GM18519 (cell line): Measurements from ENCODE around the gene SVIL.

Experiments
- ATAC-seq: cut with Tn5 transposase; IDR thresholded peaks from one replicate; pipeline ENCODE4 v1.9.1; 2021; ENCODE audit warnings: mild to moderate bottlenecking, moderate library complexity; ENCODE audit not compliant: unreplicated experiment, low FRiP score

The SVIL gene

GRCh38 chr10:29650552-29650944 lies 15.8 kb upstream of the SVIL start:
- ATAC-seq, result no peak

- ATAC-seq, result no peak
Observed at GRCh38 chr10:29649561-29650551, 15.1 kb upstream of the SVIL start.

GRCh38 chr10:29648983-29649268 lies 14.2 kb upstream of the SVIL start:
- no peak for ATAC-seq

GRCh38 chr10:29648114-29648982 lies 13.6 kb upstream of the SVIL start:
- no peak for ATAC-seq

GRCh38 chr10:29647478-29647877 lies 12.7 kb upstream of the SVIL start:
- ATAC-seq, result no peak

GRCh38 chr10:29646960-29647461 lies 12.2 kb upstream of the SVIL start:
- ATAC-seq, result no peak

- ATAC-seq, result no peak
Observed at GRCh38 chr10:29646238-29646902, 11.6 kb upstream of the SVIL start.

GRCh38 chr10:29643771-29644501 lies 9.2 kb upstream of the SVIL start:
- no peak for ATAC-seq

GRCh38 chr10:29642990-29643389 lies 8.2 kb upstream of the SVIL start:
- no peak for ATAC-seq

- no peak for ATAC-seq
Observed at GRCh38 chr10:29637537-29637936, 2.8 kb upstream of the SVIL start.

GRCh38 chr10:29636178-29636577 lies 1.4 kb upstream of the SVIL start:
- no peak for ATAC-seq

GRCh38 chr10:29635711-29636144 lies 957 bp upstream of the SVIL start:
- no peak for ATAC-seq

GRCh38 chr10:29634105-29634504 lies 666 bp downstream of the SVIL start:
- no peak for ATAC-seq

- no peak for ATAC-seq
Observed at GRCh38 chr10:29631049-29631339, 3.8 kb downstream of the SVIL start.

GRCh38 chr10:29630205-29631048 lies 4.3 kb downstream of the SVIL start:
- no peak for ATAC-seq

GRCh38 chr10:29628912-29629526 lies 5.8 kb downstream of the SVIL start:
- no peak for ATAC-seq

- ATAC-seq, result no peak
Observed at GRCh38 chr10:29628311-29628710, 6.5 kb downstream of the SVIL start.

GRCh38 chr10:29627201-29628132 lies 7.3 kb downstream of the SVIL start:
- no peak for ATAC-seq
